ENCODE results near the gene MEF2D.

GRCh38 chr1:156523801-156524480 lies 23.4 kb upstream of the MEF2D start:
- TF ChIP-seq CTCF (IDR thresholded peaks at IDR 0.05) = no peak
- TF ChIP-seq POLR2A (IDR thresholded peaks at IDR 0.05) = no peak
